ENCODE results near the gene AMZ2. TPM values are rescaled to one million over a fixed set of nuclear protein-coding genes. Genes with fewer than 3 reads are reported as not detected.
"Not testable (repeated sequence)": the region's sequence is repeated elsewhere in the genome, so short reads cannot be mapped to it uniquely, and the experiment has no call there.

The AMZ2 gene
- total and polyA plus RNA-seq, 2 donors from 2014 or later, result 48.6 to 90.9 TPM

- H3K9ac ChIP-seq (ENCODE audit: low read length in 3 of 3); FAIRE-seq; H3K9me3 ChIP-seq (ENCODE audit: control insufficient read depth in 2 of 3, insufficient read depth in 1 of 3, low read length in 3 of 3); H3K27me3 ChIP-seq (ENCODE audit: control insufficient read depth, insufficient read depth, low read length); H3K4me1 ChIP-seq (ENCODE audit: control insufficient read depth in 2 of 3, insufficient read depth in 2 of 3, low read depth in 1 of 3, low read length in 3 of 3); H3K4me3 ChIP-seq (ENCODE audit: low read length in 3 of 3); H3K27ac ChIP-seq (ENCODE audit: low read depth in 2 of 2, low read length in 2 of 2); H3K36me3 ChIP-seq (ENCODE audit: control insufficient read depth in 2 of 3, insufficient read depth in 3 of 3, low read length in 3 of 3); intact Hi-C loops (cut with DNase I); DNase-seq: not testable (repeated sequence)
Observed at GRCh38 chr17:68219429-68219828, 28.4 kb upstream of the AMZ2 start.

- DNase-seq; H3K4me1 ChIP-seq (ENCODE audit: control insufficient read depth in 2 of 3, insufficient read depth in 2 of 3, low read depth in 1 of 3, low read length in 3 of 3); H3K27ac ChIP-seq (ENCODE audit: low read depth in 2 of 2, low read length in 2 of 2); H3K4me3 ChIP-seq (ENCODE audit: low read length in 3 of 3); intact Hi-C loops (cut with DNase I); H3K9ac ChIP-seq (ENCODE audit: low read length in 3 of 3); H3K36me3 ChIP-seq (ENCODE audit: control insufficient read depth in 2 of 3, insufficient read depth in 3 of 3, low read length in 3 of 3); H3K9me3 ChIP-seq (ENCODE audit: control insufficient read depth in 2 of 3, insufficient read depth in 1 of 3, low read length in 3 of 3); H3K27me3 ChIP-seq (ENCODE audit: control insufficient read depth, insufficient read depth, low read length); FAIRE-seq: not testable (repeated sequence)
Observed at GRCh38 chr17:68220186-68220585, 27.7 kb upstream of the AMZ2 start.

DNA sequence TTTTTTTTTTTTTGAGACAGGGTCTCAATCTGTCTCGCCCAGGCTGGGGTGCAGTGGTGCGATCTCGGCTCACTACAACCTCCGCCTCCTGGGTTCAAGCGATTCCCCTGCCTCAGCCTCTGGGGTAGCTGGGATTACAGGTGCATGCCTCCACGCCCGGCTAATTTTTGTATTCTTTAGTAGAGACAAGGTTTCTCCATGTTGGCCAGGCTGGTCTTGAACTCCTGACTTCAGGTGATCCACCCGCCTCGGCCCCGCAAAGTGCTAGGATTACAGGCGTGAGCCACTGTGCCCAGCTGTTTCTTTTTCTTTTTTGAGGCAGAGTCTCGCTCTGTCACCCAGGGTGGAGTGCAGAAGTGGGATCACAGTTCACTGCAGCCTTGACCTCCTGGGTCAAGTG lies 27.1 kb upstream of the AMZ2 start:
- not testable (repeated sequence) for H3K4me1 ChIP-seq (ENCODE audit: control insufficient read depth in 2 of 3, insufficient read depth in 2 of 3, low read depth in 1 of 3, low read length in 3 of 3); FAIRE-seq

DNA sequence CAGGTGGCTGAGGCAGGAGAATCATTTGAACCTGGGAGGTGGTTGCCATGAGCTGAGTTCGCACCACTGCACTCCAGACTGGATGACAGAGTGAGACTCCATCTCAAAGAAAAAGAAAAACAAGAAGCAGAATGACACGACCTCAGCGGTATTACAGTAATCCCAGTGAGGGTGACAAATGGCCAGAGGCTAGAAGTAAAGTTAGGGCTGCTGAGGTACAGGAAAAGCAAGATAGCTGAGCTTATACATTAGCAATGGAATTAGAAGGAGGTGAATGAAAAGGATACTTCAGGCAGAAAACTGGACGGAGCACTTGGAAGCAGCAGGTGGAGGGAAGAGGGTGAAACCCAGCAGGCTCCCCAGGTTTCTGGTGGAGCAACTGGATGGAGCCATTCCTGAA lies 26.1 kb upstream of the AMZ2 start:
- no peak overlapping the region for H3K27ac ChIP-seq (ENCODE audit: low read depth in 2 of 2, low read length in 2 of 2)

More for the DNA sequence above, 27.1 kb upstream of the AMZ2 start:
- H3K27ac ChIP-seq (ENCODE audit: low read depth in 2 of 2, low read length in 2 of 2); H3K36me3 ChIP-seq (ENCODE audit: control insufficient read depth in 2 of 3, insufficient read depth in 3 of 3, low read length in 3 of 3); H3K9ac ChIP-seq (ENCODE audit: low read length in 3 of 3); H3K9me3 ChIP-seq (ENCODE audit: control insufficient read depth in 2 of 3, insufficient read depth in 1 of 3, low read length in 3 of 3); DNase-seq; H3K27me3 ChIP-seq (ENCODE audit: control insufficient read depth, insufficient read depth, low read length); intact Hi-C loops (cut with DNase I); H3K4me3 ChIP-seq (ENCODE audit: low read length in 3 of 3): not testable (repeated sequence)

GRCh38 chr17:68222606-68223005 lies 25.2 kb upstream of the AMZ2 start:
- H3K9me3 ChIP-seq (ENCODE audit: control insufficient read depth in 2 of 3, insufficient read depth in 1 of 3, low read length in 3 of 3), result no peaks in the 10 kb centered on the region
- TF ChIP-seq, protein P1, sequence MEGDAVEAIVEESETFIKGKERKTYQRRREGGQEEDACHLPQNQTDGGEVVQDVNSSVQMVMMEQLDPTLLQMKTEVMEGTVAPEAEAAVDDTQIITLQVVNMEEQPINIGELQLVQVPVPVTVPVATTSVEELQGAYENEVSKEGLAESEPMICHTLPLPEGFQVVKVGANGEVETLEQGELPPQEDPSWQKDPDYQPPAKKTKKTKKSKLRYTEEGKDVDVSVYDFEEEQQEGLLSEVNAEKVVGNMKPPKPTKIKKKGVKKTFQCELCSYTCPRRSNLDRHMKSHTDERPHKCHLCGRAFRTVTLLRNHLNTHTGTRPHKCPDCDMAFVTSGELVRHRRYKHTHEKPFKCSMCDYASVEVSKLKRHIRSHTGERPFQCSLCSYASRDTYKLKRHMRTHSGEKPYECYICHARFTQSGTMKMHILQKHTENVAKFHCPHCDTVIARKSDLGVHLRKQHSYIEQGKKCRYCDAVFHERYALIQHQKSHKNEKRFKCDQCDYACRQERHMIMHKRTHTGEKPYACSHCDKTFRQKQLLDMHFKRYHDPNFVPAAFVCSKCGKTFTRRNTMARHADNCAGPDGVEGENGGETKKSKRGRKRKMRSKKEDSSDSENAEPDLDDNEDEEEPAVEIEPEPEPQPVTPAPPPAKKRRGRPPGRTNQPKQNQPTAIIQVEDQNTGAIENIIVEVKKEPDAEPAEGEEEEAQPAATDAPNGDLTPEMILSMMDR (IDR thresholded peaks at IDR 0.05; ENCODE audit: borderline replicate concordance, extremely low read depth, insufficient read depth), result no peak
- no peak overlapping the region for H3K9ac ChIP-seq (ENCODE audit: low read length in 3 of 3)
- H3K4me3 ChIP-seq (ENCODE audit: low read length in 3 of 3), result no peak overlapping the region
- FAIRE-seq (no peak), DNase-seq (no peak)
- intact Hi-C loops (cut with DNase I), result no loop called here
- H3K4me1 ChIP-seq (ENCODE audit: control insufficient read depth in 2 of 3, insufficient read depth in 2 of 3, low read depth in 1 of 3, low read length in 3 of 3), result no peaks in the 10 kb centered on the region
- H3K27me3 ChIP-seq (ENCODE audit: control insufficient read depth, insufficient read depth, low read length), result no peaks in the 10 kb centered on the region
- H3K27ac ChIP-seq (ENCODE audit: low read depth in 2 of 2, low read length in 2 of 2), result no peak overlapping the region
- H3K36me3 ChIP-seq (ENCODE audit: control insufficient read depth in 2 of 3, insufficient read depth in 3 of 3, low read length in 3 of 3), result no peaks in the 10 kb centered on the region

More for the DNA sequence above, 26.1 kb upstream of the AMZ2 start:
- Histone ChIP-seq H3K36me3 (ENCODE audit: control insufficient read depth in 2 of 3, insufficient read depth in 3 of 3, low read length in 3 of 3) (no peaks in the 10 kb centered on the region), H3K4me3 (ENCODE audit: low read length in 3 of 3) (no peak overlapping the region), H3K9ac (ENCODE audit: low read length in 3 of 3) (no peak overlapping the region), H3K4me1 (ENCODE audit: control insufficient read depth in 2 of 3, insufficient read depth in 2 of 3, low read depth in 1 of 3, low read length in 3 of 3) (no peaks in the 10 kb centered on the region), H3K9me3 (ENCODE audit: control insufficient read depth in 2 of 3, insufficient read depth in 1 of 3, low read length in 3 of 3) (no peaks in the 10 kb centered on the region), H3K27me3 (ENCODE audit: control insufficient read depth, insufficient read depth, low read length) (no peaks in the 10 kb centered on the region)
- intact Hi-C loops (cut with DNase I), result no loop called here
- peak in 1 of 5 donors; percentile 10 for DNase-seq
- FAIRE-seq, result no peak
- TF ChIP-seq, protein P1 (IDR thresholded peaks at IDR 0.05; ENCODE audit: borderline replicate concordance, extremely low read depth, insufficient read depth), result no peak

- H3K4me1 ChIP-seq (ENCODE audit: control insufficient read depth in 2 of 3, insufficient read depth in 2 of 3, low read depth in 1 of 3, low read length in 3 of 3); H3K36me3 ChIP-seq (ENCODE audit: control insufficient read depth in 2 of 3, insufficient read depth in 3 of 3, low read length in 3 of 3); H3K4me3 ChIP-seq (ENCODE audit: low read length in 3 of 3); H3K27me3 ChIP-seq (ENCODE audit: control insufficient read depth, insufficient read depth, low read length); H3K9me3 ChIP-seq (ENCODE audit: control insufficient read depth in 2 of 3, insufficient read depth in 1 of 3, low read length in 3 of 3); FAIRE-seq; H3K27ac ChIP-seq (ENCODE audit: low read depth in 2 of 2, low read length in 2 of 2); H3K9ac ChIP-seq (ENCODE audit: low read length in 3 of 3); DNase-seq; intact Hi-C loops (cut with DNase I): not testable (repeated sequence)
Observed at GRCh38 chr17:68225055-68225454, 22.8 kb upstream of the AMZ2 start.

GRCh38 chr17:68228039-68228680 lies 19.7 kb upstream of the AMZ2 start:
- H3K4me3 ChIP-seq (ENCODE audit: low read length in 3 of 3); intact Hi-C loops (cut with DNase I); H3K27ac ChIP-seq (ENCODE audit: low read depth in 2 of 2, low read length in 2 of 2); FAIRE-seq; H3K4me1 ChIP-seq (ENCODE audit: control insufficient read depth in 2 of 3, insufficient read depth in 2 of 3, low read depth in 1 of 3, low read length in 3 of 3); H3K36me3 ChIP-seq (ENCODE audit: control insufficient read depth in 2 of 3, insufficient read depth in 3 of 3, low read length in 3 of 3); H3K27me3 ChIP-seq (ENCODE audit: control insufficient read depth, insufficient read depth, low read length); DNase-seq; H3K9ac ChIP-seq (ENCODE audit: low read length in 3 of 3); H3K9me3 ChIP-seq (ENCODE audit: control insufficient read depth in 2 of 3, insufficient read depth in 1 of 3, low read length in 3 of 3): not testable (repeated sequence)
